ENCODE data around the gene MYBBP1A.

The MYBBP1A gene

DNA sequence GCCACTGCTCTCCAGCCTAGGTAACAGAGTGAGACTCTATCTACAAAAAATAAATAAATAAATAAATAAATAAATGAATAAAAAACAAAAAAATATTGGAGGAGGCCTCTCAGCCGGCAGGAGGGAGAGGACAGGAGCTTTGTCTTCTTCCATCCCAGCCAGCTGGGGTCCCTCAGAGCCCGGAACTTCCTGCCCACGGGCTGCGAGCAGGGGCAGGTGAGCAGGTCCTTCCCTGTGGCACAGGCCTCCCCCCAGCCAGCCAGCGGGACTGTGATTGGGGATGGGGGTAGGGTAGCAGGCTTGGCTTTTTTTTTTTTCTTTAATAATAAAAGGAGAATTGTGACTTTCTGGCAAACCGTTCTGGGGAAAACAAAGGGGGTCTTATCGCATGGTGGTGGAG lies 39.2 kb upstream of the MYBBP1A start:
- Histone ChIP-seq H3K4ac (ENCODE audit: low read depth in 1 of 2, low read length in 2 of 2) (no peak overlapping the region), H3K4me2 (ENCODE audit: low read length, poor library complexity, severe bottlenecking) (no peak overlapping the region), H2BK12ac (ENCODE audit: low read length in 2 of 2) (no peak overlapping the region), H3K9ac (ENCODE audit: low read length) (no peak overlapping the region), H3K23ac (ENCODE audit: low read length in 2 of 2) (no peak overlapping the region), H3K18ac (ENCODE audit: low read depth in 1 of 2, low read length in 2 of 2) (no peak overlapping the region), H3K79me1 (replicated peaks; ENCODE audit: low read length, poor library complexity, severe bottlenecking) (no peaks in the 10 kb centered on the region), H2BK120ac (ENCODE audit: low read depth, low read length) (no peak overlapping the region), H3K27ac (ENCODE audit: low read length, poor library complexity, severe bottlenecking) (no peak overlapping the region), H3K9me3 (ENCODE audit: control insufficient read depth, low read length) (no peaks in the 10 kb centered on the region), H3K14ac (ENCODE audit: low read length in 2 of 2) (no peak overlapping the region), H3K4me1 (ENCODE audit: control insufficient read depth, insufficient read depth, low read depth, low read length) (peaks cover 14% of the 10 kb centered on the region), H2AK5ac (ENCODE audit: low read length, severe bottlenecking) (no peak overlapping the region), H3K4me3 (ENCODE audit: insufficient read depth in 1 of 2, low read depth in 1 of 2, low read length in 2 of 2) (no peak overlapping the region), H3K36me3 (ENCODE audit: control insufficient read depth in 1 of 2, insufficient read depth in 2 of 2, low read depth in 1 of 2, low read length in 2 of 2) (peaks cover 0 to 26% of the 10 kb centered on the region in 2 experiments), H4K8ac (ENCODE audit: low read length) (no peak overlapping the region), H4K91ac (ENCODE audit: low read length) (no peak overlapping the region), H2BK5ac (ENCODE audit: low read depth, low read length, poor library complexity, severe bottlenecking) (no peak overlapping the region), H3K27me3 (ENCODE audit: control insufficient read depth in 1 of 2, insufficient read depth in 1 of 2, low read length in 2 of 2) (peaks cover 39 to 47% of the 10 kb centered on the region in 2 experiments), H2AFZ (ENCODE audit: low read depth, low read length) (no peak overlapping the region), H2BK15ac (ENCODE audit: low read depth, poor library complexity, severe bottlenecking) (no peak overlapping the region)
- DNase-seq, result no peak
- WGBS, result 97% methylated on average over 7 of the region's 7 CpGs

- no peak overlapping the region for H2AK5ac ChIP-seq (ENCODE audit: low read length, severe bottlenecking)
- WGBS, result 86% methylated on average over 12 of the region's 14 CpGs
- peaks cover 45 to 50% of the 10 kb centered on the region in 2 experiments for H3K27me3 ChIP-seq (ENCODE audit: control insufficient read depth in 1 of 2, insufficient read depth in 1 of 2, low read length in 2 of 2)
- H3K4me3 ChIP-seq (ENCODE audit: insufficient read depth in 1 of 2, low read depth in 1 of 2, low read length in 2 of 2), result no peak overlapping the region
- H3K14ac ChIP-seq (ENCODE audit: low read length in 2 of 2), result no peak overlapping the region
- H3K4me1 ChIP-seq (ENCODE audit: control insufficient read depth, insufficient read depth, low read depth, low read length), result peaks cover 7% of the 10 kb centered on the region
- H3K18ac ChIP-seq (ENCODE audit: low read depth in 1 of 2, low read length in 2 of 2), result no peak overlapping the region
- no peak overlapping the region for H2BK15ac ChIP-seq (ENCODE audit: low read depth, poor library complexity, severe bottlenecking)
- no peak overlapping the region for H4K91ac ChIP-seq (ENCODE audit: low read length)
- no peak overlapping the region for H2BK120ac ChIP-seq (ENCODE audit: low read depth, low read length)
- H3K23ac ChIP-seq (ENCODE audit: low read length in 2 of 2), result no peak overlapping the region
- no peak overlapping the region for H2BK5ac ChIP-seq (ENCODE audit: low read depth, low read length, poor library complexity, severe bottlenecking)
- H3K79me1 ChIP-seq (replicated peaks; ENCODE audit: low read length, poor library complexity, severe bottlenecking), result no peaks in the 10 kb centered on the region
- H2AFZ ChIP-seq (ENCODE audit: low read depth, low read length), result no peak overlapping the region
- no peak overlapping the region for H3K9ac ChIP-seq (ENCODE audit: low read length)
- peaks cover 0 to 20% of the 10 kb centered on the region in 2 experiments for H3K36me3 ChIP-seq (ENCODE audit: control insufficient read depth in 1 of 2, insufficient read depth in 2 of 2, low read depth in 1 of 2, low read length in 2 of 2)
- H4K8ac ChIP-seq (ENCODE audit: low read length), result no peak overlapping the region
- no peak overlapping the region for H3K4ac ChIP-seq (ENCODE audit: low read depth in 1 of 2, low read length in 2 of 2)
- H3K27ac ChIP-seq (ENCODE audit: low read length, poor library complexity, severe bottlenecking), result no peak overlapping the region
- DNase-seq, result no peak
- no peak overlapping the region for H3K4me2 ChIP-seq (ENCODE audit: low read length, poor library complexity, severe bottlenecking)
- no peak overlapping the region for H2BK12ac ChIP-seq (ENCODE audit: low read length in 2 of 2)
- no peaks in the 10 kb centered on the region for H3K9me3 ChIP-seq (ENCODE audit: control insufficient read depth, low read length)
Observed at GRCh38 chr17:4593021-4593421, 37.8 kb upstream of the MYBBP1A start.

DNA sequence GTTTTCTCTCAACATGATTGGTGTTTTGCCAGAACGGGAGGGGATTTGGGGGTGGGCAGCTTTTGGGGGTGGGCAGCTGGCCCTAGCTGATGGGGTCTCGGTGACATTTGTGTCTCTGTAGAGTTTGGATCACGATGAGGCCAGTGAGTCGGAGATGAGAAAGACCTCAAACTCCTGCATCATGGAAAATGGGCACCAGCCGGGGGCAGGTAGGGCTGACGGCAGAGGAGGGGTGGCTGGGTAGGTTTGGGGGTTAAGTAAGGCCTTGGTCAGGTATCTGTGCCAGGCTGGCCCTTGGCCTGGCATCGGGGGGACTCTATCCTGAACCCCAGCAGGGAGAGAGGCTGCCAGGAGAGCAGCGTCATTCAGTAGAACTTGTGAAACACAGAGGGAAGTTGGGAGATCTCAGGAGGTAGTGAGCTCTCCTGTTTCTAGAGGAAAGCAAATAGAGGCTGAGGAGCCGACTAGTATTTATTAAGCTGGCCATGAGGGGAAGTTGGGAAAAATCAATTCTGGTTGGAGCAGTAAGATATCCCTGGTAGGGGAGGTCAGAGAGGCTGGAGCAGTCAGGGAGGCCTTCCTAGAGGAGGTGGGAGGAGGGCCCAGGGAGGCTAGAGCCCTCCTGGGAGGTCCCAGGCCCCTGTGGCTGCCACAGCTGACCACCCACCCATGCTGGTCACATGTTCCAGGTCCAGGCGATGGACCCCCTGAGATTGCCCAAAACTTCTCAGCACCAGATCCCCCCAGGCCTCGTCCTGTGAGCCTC lies 37.2 kb upstream of the MYBBP1A start:
- Histone ChIP-seq H3K79me1 (replicated peaks; ENCODE audit: low read length, poor library complexity, severe bottlenecking) (no peaks in the 10 kb centered on the region), H2AFZ (ENCODE audit: low read depth, low read length) (no peak overlapping the region)

DNA sequence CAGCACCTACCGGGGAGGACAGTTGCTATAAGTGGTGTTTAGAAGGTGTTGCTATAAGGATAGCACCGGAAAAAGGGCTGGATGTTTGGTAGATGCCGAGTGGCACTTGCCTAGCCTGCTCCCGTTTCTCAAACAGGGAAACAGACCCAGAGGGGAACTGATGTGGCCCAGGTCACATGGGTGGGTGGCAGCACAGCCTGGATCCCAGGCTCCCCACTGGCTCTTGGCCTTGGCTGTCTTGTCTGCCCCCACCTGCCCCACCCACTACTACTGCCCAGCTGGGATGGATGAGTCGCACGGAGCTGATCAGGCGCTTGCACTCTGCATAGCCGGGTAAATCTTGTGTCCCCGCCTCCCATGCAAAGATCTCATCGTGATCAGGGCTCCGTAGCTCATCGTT lies 36.3 kb upstream of the MYBBP1A start:
- peaks cover 11% of the 10 kb centered on the region for H3K4me1 ChIP-seq (ENCODE audit: control insufficient read depth, insufficient read depth, low read depth, low read length)
- no peak overlapping the region for H3K4me2 ChIP-seq (ENCODE audit: low read length, poor library complexity, severe bottlenecking)
- H3K27ac ChIP-seq (ENCODE audit: low read length, poor library complexity, severe bottlenecking), result no peak overlapping the region
- peak overlapping the region in 1 of 2 experiments; percentile 72 for H3K14ac ChIP-seq (ENCODE audit: low read length in 2 of 2)
- no peak overlapping the region for H2BK12ac ChIP-seq (ENCODE audit: low read length in 2 of 2)
- no peak overlapping the region for H3K18ac ChIP-seq (ENCODE audit: low read depth in 1 of 2, low read length in 2 of 2)
- H2AFZ ChIP-seq (ENCODE audit: low read depth, low read length), result no peak overlapping the region
- 63% methylated on average over 12 of the region's 12 CpGs for WGBS
- H3K4ac ChIP-seq (ENCODE audit: low read depth in 1 of 2, low read length in 2 of 2), result no peak overlapping the region
- H3K23ac ChIP-seq (ENCODE audit: low read length in 2 of 2), result no peak overlapping the region
- H3K27me3 ChIP-seq (ENCODE audit: control insufficient read depth in 1 of 2, insufficient read depth in 1 of 2, low read length in 2 of 2), result peaks cover 46 to 48% of the 10 kb centered on the region in 2 experiments
- H4K8ac ChIP-seq (ENCODE audit: low read length), result no peak overlapping the region
- no peak overlapping the region for H4K91ac ChIP-seq (ENCODE audit: low read length)
- peaks cover 0 to 5% of the 10 kb centered on the region in 2 experiments for H3K36me3 ChIP-seq (ENCODE audit: control insufficient read depth in 1 of 2, insufficient read depth in 2 of 2, low read depth in 1 of 2, low read length in 2 of 2)
- no peak overlapping the region for H3K4me3 ChIP-seq (ENCODE audit: insufficient read depth in 1 of 2, low read depth in 1 of 2, low read length in 2 of 2)
- no peak overlapping the region for H2AK5ac ChIP-seq (ENCODE audit: low read length, severe bottlenecking)
- no peaks in the 10 kb centered on the region for H3K9me3 ChIP-seq (ENCODE audit: control insufficient read depth, low read length)
- no peak overlapping the region for H2BK5ac ChIP-seq (ENCODE audit: low read depth, low read length, poor library complexity, severe bottlenecking)
- no peak overlapping the region for H2BK120ac ChIP-seq (ENCODE audit: low read depth, low read length)
- no peak overlapping the region for H2BK15ac ChIP-seq (ENCODE audit: low read depth, poor library complexity, severe bottlenecking)
- peak; percentile 23 for DNase-seq
- no peak overlapping the region for H3K9ac ChIP-seq (ENCODE audit: low read length)
- no peaks in the 10 kb centered on the region for H3K79me1 ChIP-seq (replicated peaks; ENCODE audit: low read length, poor library complexity, severe bottlenecking)

More for the DNA sequence above, 37.2 kb upstream of the MYBBP1A start:
- WGBS, result 86% methylated on average over 11 of the region's 11 CpGs
- Histone ChIP-seq H2BK120ac (ENCODE audit: low read depth, low read length) (no peak overlapping the region), H3K18ac (ENCODE audit: low read depth in 1 of 2, low read length in 2 of 2) (no peak overlapping the region), H3K27ac (ENCODE audit: low read length, poor library complexity, severe bottlenecking) (no peak overlapping the region), H2BK15ac (ENCODE audit: low read depth, poor library complexity, severe bottlenecking) (no peak overlapping the region), H3K9ac (ENCODE audit: low read length) (no peak overlapping the region), H3K4me2 (ENCODE audit: low read length, poor library complexity, severe bottlenecking) (no peak overlapping the region), H3K27me3 (ENCODE audit: control insufficient read depth in 1 of 2, insufficient read depth in 1 of 2, low read length in 2 of 2) (peaks cover 45 to 46% of the 10 kb centered on the region in 2 experiments), H3K23ac (ENCODE audit: low read length in 2 of 2) (no peak overlapping the region), H4K8ac (ENCODE audit: low read length) (no peak overlapping the region), H2BK5ac (ENCODE audit: low read depth, low read length, poor library complexity, severe bottlenecking) (no peak overlapping the region), H4K91ac (ENCODE audit: low read length) (no peak overlapping the region), H3K4me3 (ENCODE audit: insufficient read depth in 1 of 2, low read depth in 1 of 2, low read length in 2 of 2) (no peak overlapping the region), H3K36me3 (ENCODE audit: control insufficient read depth in 1 of 2, insufficient read depth in 2 of 2, low read depth in 1 of 2, low read length in 2 of 2) (peaks cover 0 to 14% of the 10 kb centered on the region in 2 experiments), H2BK12ac (ENCODE audit: low read length in 2 of 2) (no peak overlapping the region), H3K4ac (ENCODE audit: low read depth in 1 of 2, low read length in 2 of 2) (no peak overlapping the region), H3K9me3 (ENCODE audit: control insufficient read depth, low read length) (no peaks in the 10 kb centered on the region), H3K14ac (ENCODE audit: low read length in 2 of 2) (no peak overlapping the region), H2AK5ac (ENCODE audit: low read length, severe bottlenecking) (no peak overlapping the region), H3K4me1 (ENCODE audit: control insufficient read depth, insufficient read depth, low read depth, low read length) (peaks cover 9% of the 10 kb centered on the region)
- no peak for DNase-seq
